ENCODE results near the gene KLF13.

DNA sequence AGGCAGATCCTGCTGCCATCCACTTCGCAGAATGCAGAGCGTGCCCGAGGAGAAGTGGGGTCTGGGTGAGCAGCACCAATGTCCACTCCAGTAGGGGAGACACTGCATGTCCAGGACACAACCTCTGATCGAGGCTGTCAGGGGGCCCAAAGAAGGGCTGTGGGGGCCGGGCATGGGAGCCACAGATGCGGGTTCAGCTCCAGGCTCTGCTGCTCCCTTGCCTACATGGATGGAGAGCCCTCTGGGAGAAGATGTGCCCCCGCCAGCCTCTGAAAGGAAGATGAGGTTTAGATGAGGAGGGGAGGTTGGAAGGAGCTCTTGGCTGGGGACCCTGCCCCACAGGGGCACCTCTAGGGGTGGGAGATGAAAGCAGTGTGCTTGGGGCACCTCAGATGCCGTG lies 75.4 kb downstream of the KLF13 start:
- TF ChIP-seq POLR2A (IDR thresholded peaks at IDR 0.05; ENCODE audit: low read depth, low read length) (no peak), POLR2AphosphoS5 (IDR thresholded peaks at IDR 0.05; ENCODE audit: low read depth, low read length) (no peak), TAF1 (IDR thresholded peaks at IDR 0.05; ENCODE audit: low read depth, low read length) (no peak), POU2F2 (IDR thresholded peaks at IDR 0.05; ENCODE audit: low read depth, low read length) (no peak)
